KOPT-K1 (cell line): ENCODE measurements around the gene TEX2.

Experiments used
- H3K27ac ChIP-seq: fragments of 200-600 bp; sonication (generic); 2 replicates; pipeline ENCODE4 v1.5.1; 2016; ENCODE audit warnings: antibody characterized with exemption, mild to moderate bottlenecking, low read depth, low read length; ENCODE audit not compliant: poor library complexity, severe bottlenecking
- H3K36me3 ChIP-seq: fragments of 200-600 bp; sonication (generic); 2 replicates; pipeline ENCODE4 v1.5.1; 2017; ENCODE audit warnings: antibody characterized with exemption, mild to moderate bottlenecking, low read length, moderate library complexity; ENCODE audit not compliant: insufficient read depth
- H3K9me3 ChIP-seq: fragments of 200-600 bp; sonication (generic); 2 replicates; pipeline ENCODE4 v1.5.1; 2017; ENCODE audit warnings: antibody characterized with exemption, low read length, mild to moderate bottlenecking; ENCODE audit not compliant: insufficient read depth, poor library complexity, severe bottlenecking

Gene TEX2

GRCh38 chr17:64277831-64278562 is 14.9 kb upstream of the TEX2 start:
- Histone ChIP-seq H3K36me3 (no peaks in the 10 kb centered on the region), H3K9me3 (no peaks in the 10 kb centered on the region), H3K27ac (no peak overlapping the region)

DNA sequence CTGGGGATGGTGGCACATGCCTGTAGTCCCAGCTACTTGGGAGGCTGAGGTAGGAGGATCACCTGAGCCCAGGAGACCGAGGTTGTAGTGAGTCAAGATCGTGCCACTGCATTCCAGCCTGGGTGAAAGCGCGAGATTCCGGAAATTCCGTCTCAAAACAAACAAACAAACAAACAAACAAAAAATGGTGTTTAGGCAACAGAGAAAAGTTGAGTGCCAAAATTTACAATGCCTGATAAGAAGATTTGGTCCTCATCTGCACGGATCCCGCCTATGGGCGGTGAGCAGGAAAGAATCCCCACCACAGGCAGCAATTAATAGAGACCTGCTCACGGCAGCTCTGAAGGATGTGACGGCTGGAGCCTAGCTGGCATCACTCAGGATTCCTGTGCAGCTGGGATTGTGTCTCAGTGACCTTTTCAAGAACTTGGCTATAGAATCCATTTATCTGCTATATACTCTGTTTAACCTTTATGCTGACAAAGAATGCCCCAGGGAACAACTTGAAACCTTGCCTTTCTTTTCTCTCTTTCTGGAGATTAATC is 14.0 kb upstream of the TEX2 start:
- Histone ChIP-seq H3K9me3 (peaks cover 2% of the 10 kb centered on the region), H3K27ac (no peak overlapping the region), H3K36me3 (no peaks in the 10 kb centered on the region)

- Histone ChIP-seq H3K27ac (no peak overlapping the region), H3K9me3 (peaks cover 8% of the 10 kb centered on the region), H3K36me3 (no peaks in the 10 kb centered on the region)
These were observed 12.0 kb upstream of the TEX2 start for GRCh38 chr17:64275016-64275415.

DNA sequence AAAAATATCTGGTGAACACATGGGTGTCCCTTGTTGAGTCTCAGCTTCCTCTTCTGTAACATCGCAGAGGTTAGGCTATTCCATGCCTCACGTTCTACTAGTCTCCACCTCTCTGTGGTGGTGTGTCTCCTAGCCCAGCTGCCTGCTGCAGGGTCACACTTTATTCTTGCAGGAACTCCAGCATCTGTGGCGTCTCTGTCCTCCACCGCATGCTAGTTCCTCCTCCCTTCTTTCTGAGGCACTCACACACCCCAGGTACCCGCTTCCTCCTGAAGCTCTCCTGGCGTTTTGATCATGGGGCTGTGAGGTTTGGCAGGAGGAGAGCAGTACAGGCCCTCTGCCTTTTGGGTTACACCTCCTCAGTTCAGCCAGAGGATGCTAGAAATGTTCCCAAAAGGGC is 9.9 kb upstream of the TEX2 start:
- peaks cover 8% of the 10 kb centered on the region for H3K9me3 ChIP-seq
- H3K27ac ChIP-seq = no peak overlapping the region
- H3K36me3 ChIP-seq = no peaks in the 10 kb centered on the region

- Histone ChIP-seq H3K36me3 (no peaks in the 10 kb centered on the region), H3K9me3 (peaks cover 8% of the 10 kb centered on the region), H3K27ac (no peak overlapping the region)
These were observed 7.8 kb upstream of the TEX2 start for GRCh38 chr17:64270885-64271284.

DNA sequence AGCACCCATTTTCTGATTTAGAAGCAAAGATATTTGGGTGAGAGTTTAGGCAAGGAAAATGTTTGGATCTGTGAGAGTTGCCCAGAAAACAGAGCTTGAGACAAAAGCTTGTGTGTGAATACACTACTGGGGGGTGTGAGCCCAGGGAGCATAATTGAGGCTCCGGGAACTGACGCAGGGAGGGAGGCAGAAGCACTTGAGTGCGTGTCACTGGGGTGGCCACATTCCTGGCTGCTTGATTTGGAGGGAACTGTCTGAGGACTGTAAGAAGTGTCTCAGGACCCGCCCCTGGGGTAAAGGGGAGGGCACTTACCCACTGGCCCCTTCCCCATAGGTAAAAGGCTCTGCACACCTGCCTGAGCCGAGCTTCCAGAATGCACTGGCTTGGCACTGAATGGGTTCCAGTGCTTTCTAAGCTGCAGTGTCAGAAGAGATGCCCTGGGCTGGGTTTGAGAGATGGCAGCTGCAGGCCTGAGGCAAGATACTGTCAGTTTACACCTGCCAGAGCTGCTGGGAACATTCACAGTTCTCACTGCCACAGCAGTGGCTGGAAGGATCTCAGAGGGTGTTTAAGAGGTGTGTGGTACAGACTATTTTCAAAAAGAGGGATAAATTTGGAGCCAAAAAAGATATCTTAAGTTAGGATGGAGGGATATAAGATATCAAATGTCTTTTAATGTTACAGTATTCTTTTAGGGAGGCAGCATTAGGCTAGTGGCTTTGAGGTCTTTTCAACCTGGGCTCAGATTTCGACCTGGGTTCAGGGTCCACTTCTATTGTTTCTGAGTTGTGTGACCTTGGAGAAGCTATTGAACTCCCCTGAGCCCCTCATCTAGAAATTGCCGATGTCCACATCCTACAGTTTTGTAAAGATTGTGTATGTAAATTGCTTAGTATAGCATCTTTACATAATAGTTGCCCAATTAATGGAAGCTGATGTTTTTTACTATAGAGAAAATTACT is 6.9 kb upstream of the TEX2 start:
- H3K9me3 ChIP-seq = peaks cover 8% of the 10 kb centered on the region
- H3K27ac ChIP-seq = no peak overlapping the region

GRCh38 chr17:64264891-64265290 is 1.8 kb upstream of the TEX2 start:
- no peaks in the 10 kb centered on the region for H3K9me3 ChIP-seq
- H3K36me3 ChIP-seq = no peaks in the 10 kb centered on the region
- no peak overlapping the region for H3K27ac ChIP-seq

More for the DNA sequence above, 6.9 kb upstream of the TEX2 start:
- H3K36me3 ChIP-seq = no peaks in the 10 kb centered on the region

DNA sequence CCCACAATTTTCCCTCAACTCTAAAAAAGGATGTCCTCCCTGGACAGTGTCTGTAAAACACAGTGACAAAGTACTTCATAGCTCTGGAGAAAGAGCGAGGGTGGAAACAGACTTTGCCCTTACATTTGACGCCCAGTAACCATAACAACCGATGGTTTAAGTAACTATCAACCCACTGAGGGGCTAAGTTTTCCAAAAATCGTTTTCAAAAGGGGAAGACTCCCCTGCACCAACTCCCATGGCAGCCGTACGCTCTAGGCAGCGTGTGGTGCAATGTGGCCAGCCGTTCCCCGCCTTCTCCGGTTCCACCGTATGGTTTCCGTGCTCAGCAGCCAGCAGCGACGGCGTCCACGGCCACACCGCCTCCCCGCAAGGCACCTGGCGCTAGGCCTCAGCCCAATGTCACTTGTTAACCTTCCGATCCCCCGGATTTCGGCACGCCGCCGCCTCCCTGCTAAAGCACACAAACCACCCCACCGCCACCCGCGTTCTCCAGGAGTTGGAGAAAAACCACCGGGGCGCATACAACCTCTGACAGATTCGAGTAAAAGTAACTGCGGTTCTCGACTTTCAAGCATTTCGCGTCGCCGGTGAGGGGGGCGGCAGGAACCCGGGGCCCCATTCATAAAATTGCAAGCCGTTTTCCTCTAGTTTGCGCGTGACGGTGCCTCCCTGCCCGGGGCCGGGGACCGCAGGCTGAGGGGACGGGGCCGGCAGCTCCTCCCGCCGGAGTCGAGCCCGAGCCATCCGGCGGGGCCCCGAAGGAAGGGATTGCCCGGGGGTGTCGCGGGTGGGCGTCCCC is 661 bp downstream of the TEX2 start:
- no peaks in the 10 kb centered on the region for H3K36me3 ChIP-seq
- peak overlapping the region; percentile 74 for H3K27ac ChIP-seq
- no peaks in the 10 kb centered on the region for H3K9me3 ChIP-seq

GRCh38 chr17:64261417-64262145 is 1.5 kb downstream of the TEX2 start:
- Histone ChIP-seq H3K27ac (peak overlapping the region; percentile 74), H3K9me3 (no peaks in the 10 kb centered on the region), H3K36me3 (no peaks in the 10 kb centered on the region)

DNA sequence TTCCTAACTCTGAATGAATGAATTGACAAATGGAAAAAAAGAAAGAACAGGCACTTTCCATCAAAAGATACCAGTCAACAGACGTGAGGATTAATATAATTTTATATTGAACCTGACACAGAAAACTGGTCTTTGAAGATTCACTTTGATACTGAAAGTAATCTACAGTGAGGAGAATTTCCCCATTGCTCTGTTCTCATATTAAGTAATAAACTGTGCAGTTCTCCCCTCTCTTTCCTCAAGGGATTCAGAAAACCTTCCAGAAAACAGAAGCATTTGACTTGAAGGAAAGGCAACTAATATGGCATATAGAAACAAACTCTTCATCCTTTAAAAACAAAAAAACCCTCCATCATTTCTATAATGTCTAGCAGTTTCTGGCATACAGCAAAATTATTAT is 2.2 kb downstream of the TEX2 start:
- Histone ChIP-seq H3K27ac (no peak overlapping the region), H3K9me3 (no peaks in the 10 kb centered on the region), H3K36me3 (no peaks in the 10 kb centered on the region)

DNA sequence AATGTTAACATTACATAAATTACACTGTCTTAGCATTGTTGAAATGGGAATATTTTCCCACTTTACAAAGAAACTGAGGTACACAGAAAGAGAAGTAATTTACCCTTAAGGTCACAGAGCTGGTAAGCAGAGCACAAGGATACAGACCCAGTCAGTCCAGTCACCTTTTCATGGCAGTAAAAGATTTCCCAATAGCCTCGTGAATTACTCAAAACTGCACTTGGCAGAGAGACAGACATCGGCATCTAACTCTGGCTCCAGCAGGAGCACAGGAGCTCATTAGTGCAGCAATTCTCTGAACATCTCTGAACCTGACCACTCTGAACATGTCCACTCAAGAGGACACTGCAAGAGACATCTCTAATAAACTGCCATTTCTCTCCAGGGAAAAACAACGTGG is 3.1 kb downstream of the TEX2 start:
- Histone ChIP-seq H3K27ac (no peak overlapping the region), H3K9me3 (no peaks in the 10 kb centered on the region), H3K36me3 (no peaks in the 10 kb centered on the region)

- no peaks in the 10 kb centered on the region for H3K9me3 ChIP-seq
- H3K27ac ChIP-seq = no peak overlapping the region
- H3K36me3 ChIP-seq = no peaks in the 10 kb centered on the region
These were observed 3.6 kb downstream of the TEX2 start for GRCh38 chr17:64259426-64259825.

DNA sequence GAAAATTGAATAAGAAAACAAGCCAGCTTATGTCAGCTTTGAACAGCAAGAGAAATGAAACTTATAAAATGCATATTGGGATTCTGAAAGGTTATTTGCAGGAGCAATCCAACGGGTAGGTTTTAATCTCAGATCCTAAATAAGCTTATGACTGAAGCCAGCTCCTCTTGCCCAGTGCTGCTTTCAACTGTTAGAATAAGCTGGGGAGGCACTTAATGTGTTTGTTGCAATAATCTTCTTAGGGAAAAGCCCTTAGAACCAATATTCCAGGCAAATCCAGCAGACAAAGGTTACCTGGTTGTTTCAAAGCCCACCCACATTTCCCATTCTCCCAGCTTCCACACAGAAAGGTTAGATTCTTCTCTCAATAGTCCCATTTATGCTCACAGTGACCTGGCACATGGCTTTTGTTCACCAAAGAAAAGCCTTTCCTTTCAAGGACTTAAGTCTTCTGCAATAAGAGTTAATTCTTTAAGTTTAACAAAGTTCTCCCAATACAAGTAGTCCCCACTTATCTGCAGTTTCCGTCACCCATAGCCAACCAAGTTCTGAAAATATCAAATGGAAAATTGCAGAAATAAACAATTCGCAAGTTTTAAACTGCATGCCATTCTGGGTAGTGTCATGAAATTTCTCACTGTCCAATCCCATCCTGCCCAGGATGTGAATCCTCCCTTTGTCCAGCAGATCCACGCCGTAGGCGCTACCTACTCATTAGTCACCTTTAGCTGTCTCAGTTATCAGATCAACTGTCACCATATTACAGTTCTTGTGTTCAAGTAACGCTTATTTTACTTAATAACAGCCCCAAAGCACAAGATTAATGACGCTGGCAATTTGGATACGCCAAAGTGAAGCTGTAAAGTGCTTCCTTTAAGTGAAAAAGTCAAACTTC is 5.9 kb downstream of the TEX2 start:
- no peaks in the 10 kb centered on the region for H3K9me3 ChIP-seq

More for the DNA sequence above, 5.9 kb downstream of the TEX2 start:
- Histone ChIP-seq H3K27ac (no peak overlapping the region), H3K36me3 (no peaks in the 10 kb centered on the region)
